RWPE2 (cell line): ENCODE results near the gene TFAP2A.

Source experiments
- ATAC-seq: fragments of 200-7000 bp; cut with Tn5 transposase; 3 replicates; pipeline ENCODE4 v1.9.1; 2021; ENCODE audit warnings: low read depth
- DNase-seq: peaks from one replicate; pipeline ENCODE4 v3.0.0-alpha.2; 2020; ENCODE audit warnings: low spot score
- H3K27ac ChIP-seq: fragments of 450-650 bp; 2 replicates; pipeline ENCODE4 v1.5.1; 2017; ENCODE audit warnings: mild to moderate bottlenecking; ENCODE audit not compliant: poor library complexity, severe bottlenecking
- H3K27me3 ChIP-seq: fragments of 250-450 bp; sonication (Bioruptor Pico); 2 replicates; pipeline ENCODE4 v1.5.1; 2021; ENCODE audit warnings: mild to moderate bottlenecking, moderate library complexity; ENCODE audit not compliant: insufficient read depth, poor library complexity, severe bottlenecking
- H3K36me3 ChIP-seq: fragments of 250-450 bp; sonication (Bioruptor Pico); 2 replicates; pipeline ENCODE4 v1.5.1; 2020; ENCODE audit warnings: low read depth, mild to moderate bottlenecking, moderate library complexity
- H3K4me1 ChIP-seq: fragments of 250-450 bp; sonication (Bioruptor Pico); 2 replicates; pipeline ENCODE4 v1.5.1; 2021; ENCODE audit warnings: mild to moderate bottlenecking, moderate library complexity; ENCODE audit not compliant: insufficient read depth, poor library complexity, severe bottlenecking
- H3K4me3 ChIP-seq: fragments of 250-450 bp; sonication (Bioruptor Pico); 2 replicates; pipeline ENCODE4 v1.5.1; 2021; ENCODE audit warnings: mild to moderate bottlenecking, moderate library complexity; ENCODE audit not compliant: severe bottlenecking
- H3K9me3 ChIP-seq: fragments of 250-450 bp; sonication (Bioruptor Pico); 2 replicates; pipeline ENCODE4 v1.5.1; 2021; ENCODE audit warnings: mild to moderate bottlenecking, moderate library complexity; ENCODE audit not compliant: severe bottlenecking
- TF ChIP-seq, protein P1 (sequence below): fragments of 450-650 bp; IDR thresholded peaks from one replicate; pipeline ENCODE4 v1.5.1; 2017; ENCODE audit warnings: mild to moderate bottlenecking, moderate library complexity; ENCODE audit not compliant: poor library complexity, severe bottlenecking

The TFAP2A gene

DNA sequence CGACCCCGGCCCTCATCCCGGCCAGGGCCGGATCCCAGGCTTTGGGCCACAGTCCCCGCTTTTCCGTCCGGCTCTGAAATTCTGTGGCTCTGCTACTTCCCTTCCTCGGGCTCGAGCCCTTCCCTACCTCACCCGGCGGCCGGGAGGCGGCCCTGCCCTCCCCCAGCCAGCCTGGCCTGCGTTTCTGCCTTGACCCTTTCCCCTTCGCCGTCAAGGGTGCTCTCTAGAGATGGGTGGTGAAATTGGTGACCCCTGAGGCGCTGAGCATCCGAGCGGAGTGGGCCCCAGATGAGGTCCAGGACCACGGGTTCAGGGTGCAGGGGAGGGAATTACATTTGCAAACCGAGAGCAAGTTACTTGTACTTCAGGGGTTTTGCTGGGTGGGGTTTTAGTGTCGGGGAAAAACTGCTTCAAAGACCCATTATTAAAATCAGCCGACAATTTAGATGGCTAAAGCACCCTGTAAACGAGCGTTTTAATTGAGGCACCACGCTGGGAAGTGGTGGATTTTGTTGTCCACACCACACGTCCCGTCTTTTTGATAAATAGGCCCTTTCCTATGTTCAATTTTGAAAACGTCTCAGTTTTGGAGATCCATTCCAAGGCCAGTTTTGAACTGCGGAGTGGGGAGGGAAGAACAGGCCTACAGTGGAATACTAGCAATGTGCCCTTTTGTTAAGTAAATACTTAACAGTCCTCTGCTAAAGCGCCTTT lies 9.9 kb downstream of the TFAP2A start:
- ATAC-seq, result peak; percentile 1; the same call in 1 of the 3 replicates
- peak overlapping the region; percentile 30 for H3K4me3 ChIP-seq
- no peak for DNase-seq
- H3K9me3 ChIP-seq, result no peaks in the 10 kb centered on the region
- H3K27me3 ChIP-seq, result no peaks in the 10 kb centered on the region
- H3K36me3 ChIP-seq, result peaks cover 95% of the 10 kb centered on the region
- peaks cover 57% of the 10 kb centered on the region for H3K4me1 ChIP-seq
- H3K27ac ChIP-seq, result peak overlapping the region; percentile 91
- TF ChIP-seq, protein P1, sequence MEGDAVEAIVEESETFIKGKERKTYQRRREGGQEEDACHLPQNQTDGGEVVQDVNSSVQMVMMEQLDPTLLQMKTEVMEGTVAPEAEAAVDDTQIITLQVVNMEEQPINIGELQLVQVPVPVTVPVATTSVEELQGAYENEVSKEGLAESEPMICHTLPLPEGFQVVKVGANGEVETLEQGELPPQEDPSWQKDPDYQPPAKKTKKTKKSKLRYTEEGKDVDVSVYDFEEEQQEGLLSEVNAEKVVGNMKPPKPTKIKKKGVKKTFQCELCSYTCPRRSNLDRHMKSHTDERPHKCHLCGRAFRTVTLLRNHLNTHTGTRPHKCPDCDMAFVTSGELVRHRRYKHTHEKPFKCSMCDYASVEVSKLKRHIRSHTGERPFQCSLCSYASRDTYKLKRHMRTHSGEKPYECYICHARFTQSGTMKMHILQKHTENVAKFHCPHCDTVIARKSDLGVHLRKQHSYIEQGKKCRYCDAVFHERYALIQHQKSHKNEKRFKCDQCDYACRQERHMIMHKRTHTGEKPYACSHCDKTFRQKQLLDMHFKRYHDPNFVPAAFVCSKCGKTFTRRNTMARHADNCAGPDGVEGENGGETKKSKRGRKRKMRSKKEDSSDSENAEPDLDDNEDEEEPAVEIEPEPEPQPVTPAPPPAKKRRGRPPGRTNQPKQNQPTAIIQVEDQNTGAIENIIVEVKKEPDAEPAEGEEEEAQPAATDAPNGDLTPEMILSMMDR, result no peak

DNA sequence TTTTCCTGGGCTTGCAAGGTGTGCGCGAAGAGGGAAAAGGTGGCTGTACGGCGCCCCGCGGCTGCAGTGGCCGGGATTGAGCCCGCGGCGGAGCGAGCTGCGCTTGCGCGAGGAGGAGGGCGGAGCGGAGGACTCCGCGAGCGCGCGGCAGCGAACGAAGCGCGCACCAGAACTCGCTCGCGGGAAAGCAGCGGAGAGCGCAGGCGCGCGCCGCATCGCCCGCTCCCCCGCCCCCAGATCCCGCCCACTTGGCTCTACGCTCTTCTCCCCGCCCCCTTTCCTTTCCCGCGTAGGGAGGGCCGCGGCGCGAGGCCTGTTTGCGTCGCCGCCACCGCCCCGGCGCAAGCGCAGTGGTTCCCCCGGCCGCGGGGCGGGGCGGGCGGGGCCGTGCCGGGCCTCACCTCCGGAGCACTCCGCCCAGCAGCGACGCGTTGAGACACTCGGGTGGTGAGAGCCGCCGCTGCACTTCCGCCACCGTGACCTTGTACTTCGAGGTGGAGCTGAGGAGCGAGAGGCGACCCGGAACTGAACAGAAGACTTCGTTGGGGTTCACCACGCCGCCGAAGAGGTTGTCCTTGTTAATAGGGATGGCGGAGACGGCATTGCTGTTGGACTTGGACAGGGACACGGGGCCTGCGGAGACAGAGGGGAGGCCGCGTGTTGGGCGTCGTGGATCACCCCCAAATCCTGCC lies 10.6 kb downstream of the TFAP2A start:
- ATAC-seq (peak; percentile 81), DNase-seq (peak; percentile 98)
- TF ChIP-seq, protein P1, result peak; percentile 44
- Histone ChIP-seq H3K4me1 (peaks cover 63% of the 10 kb centered on the region), H3K4me3 (peak overlapping the region; percentile 30), H3K9me3 (no peaks in the 10 kb centered on the region), H3K27ac (peak overlapping the region; percentile 91), H3K27me3 (no peaks in the 10 kb centered on the region), H3K36me3 (peaks cover 95% of the 10 kb centered on the region)

DNA sequence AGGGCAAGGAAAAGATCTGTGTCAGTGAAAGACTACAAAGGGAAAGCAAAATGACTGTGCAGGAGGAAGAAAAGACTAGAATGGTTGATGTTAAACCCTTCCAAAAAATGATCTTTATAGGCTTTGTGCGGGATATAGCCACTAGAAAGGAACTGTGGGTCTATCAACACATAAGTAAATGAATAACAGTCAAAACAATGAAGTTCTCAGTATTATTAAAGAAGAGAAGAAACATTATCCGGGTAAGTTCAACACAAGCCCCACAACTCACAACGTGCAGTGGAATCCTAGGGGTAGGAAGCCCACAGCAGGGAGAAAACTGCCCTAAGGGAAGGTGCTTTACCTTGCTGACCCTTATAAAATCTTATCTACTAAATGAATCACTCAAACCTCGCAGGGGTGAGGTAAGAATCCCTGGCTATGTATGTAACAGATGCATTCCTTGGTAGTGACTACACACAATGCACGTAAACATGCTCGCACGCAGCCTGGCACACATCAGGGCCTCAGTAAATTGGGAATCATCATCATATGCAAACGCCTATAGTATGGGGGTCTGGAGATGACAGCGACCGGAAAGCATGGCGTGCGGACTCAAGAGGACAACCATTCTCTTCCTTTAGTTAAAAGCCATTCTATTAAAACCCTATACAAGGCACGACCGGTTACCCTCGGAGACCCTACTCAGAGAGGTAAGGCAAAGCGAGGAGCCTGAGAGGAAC lies 11.3 kb downstream of the TFAP2A start:
- TF ChIP-seq, protein P1, result no peak
- DNase-seq (peak; percentile 85), ATAC-seq (peak; percentile 67)
- Histone ChIP-seq H3K4me3 (peak overlapping the region; percentile 25), H3K36me3 (peaks cover 95% of the 10 kb centered on the region), H3K4me1 (peaks cover 63% of the 10 kb centered on the region), H3K9me3 (no peaks in the 10 kb centered on the region), H3K27me3 (no peaks in the 10 kb centered on the region), H3K27ac (peak overlapping the region; percentile 91)

DNA sequence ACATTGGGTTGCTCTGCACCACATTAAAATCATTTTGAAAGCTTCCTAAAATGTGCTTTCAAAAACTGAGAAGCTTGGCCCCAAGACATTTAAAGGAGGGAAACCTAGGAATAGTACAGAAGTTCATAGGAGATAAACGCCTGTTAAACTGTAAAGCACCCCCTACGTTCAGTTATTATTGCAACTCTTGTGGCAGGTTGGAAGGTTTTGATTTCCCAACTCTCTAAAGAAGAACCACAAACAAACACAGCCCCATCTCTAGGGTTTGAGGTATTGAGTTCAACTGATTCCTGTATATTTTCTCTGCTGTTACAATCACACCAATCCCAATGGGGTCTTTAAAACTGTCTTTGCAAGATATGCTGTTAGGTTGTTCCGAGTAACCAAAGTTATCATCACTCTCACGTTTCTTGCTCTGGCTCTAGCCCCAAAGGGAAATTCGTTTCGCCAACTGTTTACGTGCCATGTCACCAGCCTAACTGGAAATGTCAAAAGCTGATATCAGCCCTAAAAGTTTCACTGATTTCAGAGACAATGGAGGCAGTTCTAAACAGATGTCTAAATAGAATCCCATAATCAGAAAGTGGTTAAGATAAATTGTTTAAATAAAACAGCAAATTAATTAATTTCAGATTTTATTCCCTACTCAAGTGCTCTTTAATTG lies 12.1 kb downstream of the TFAP2A start:
- Histone ChIP-seq H3K4me3 (no peak overlapping the region), H3K9me3 (no peaks in the 10 kb centered on the region), H3K27me3 (no peaks in the 10 kb centered on the region), H3K27ac (peak overlapping the region; percentile 91), H3K4me1 (peaks cover 61% of the 10 kb centered on the region), H3K36me3 (peaks cover 90% of the 10 kb centered on the region)
- DNase-seq (no peak), ATAC-seq (no peak)
- TF ChIP-seq, protein P1, result no peak
